ENCODE results near the gene LRRC2.

- TF ChIP-seq CTCF (IDR thresholded peaks at IDR 0.05), result no peak
- TF ChIP-seq EP300 (IDR thresholded peaks at IDR 0.05), result no peak
Observed at GRCh38 chr3:46604127-46604526, 38.0 kb upstream of the LRRC2 start.
